ENCODE results near the gene SDSL. TPM values are rescaled to one million over a fixed set of nuclear protein-coding genes. Genes with fewer than 3 reads are reported as not detected.

SDSL gene
- polyA plus RNA-seq, 3 donors = 4.6 to 10.0 (median 6.5) TPM

- Histone ChIP-seq H3K4me2 (replicated peaks; ENCODE audit: extremely low read depth, low read length, poor library complexity, severe bottlenecking) (no peak overlapping the region), H3K79me2 (ENCODE audit: insufficient read depth, low read length) (no peaks in the 10 kb centered on the region), H3K9ac (ENCODE audit: insufficient read depth, low read length, poor library complexity, severe bottlenecking) (no peak overlapping the region), H3K4me1 (ENCODE audit: control insufficient read depth in 1 of 2, insufficient read depth in 2 of 2, low read length in 2 of 2) (peaks cover 0 to 4% of the 10 kb centered on the region in 2 donors), H4K20me1 (ENCODE audit: insufficient read depth, low read length) (no peaks in the 10 kb centered on the region), H3K27me3 (ENCODE audit: control insufficient read depth in 2 of 2, insufficient read depth in 2 of 2, low read length in 2 of 2) (peaks cover 69 to 97% of the 10 kb centered on the region in 2 donors), H3K4me3 (replicated peaks in 1 of 3; ENCODE audit: low read depth in 2 of 3, low read length in 3 of 3) (no peak overlapping the region), H3K9me3 (replicated peaks in 1 of 2; ENCODE audit: control insufficient read depth in 1 of 2, insufficient read depth in 1 of 2, low read length in 2 of 2) (peaks cover 3 to 71% of the 10 kb centered on the region in 2 donors), H3K36me3 (replicated peaks in 1 of 2; ENCODE audit: control insufficient read depth in 1 of 2, insufficient read depth in 2 of 2, low read length in 2 of 2) (no peaks in the 10 kb centered on the region), H3K27ac (ENCODE audit: low read depth in 1 of 2, low read length in 2 of 2) (no peak overlapping the region), H2AFZ (ENCODE audit: insufficient read depth, low read depth, low read length, poor library complexity, severe bottlenecking) (no peak overlapping the region)
- H3K9me3 Mint-ChIP-seq = peaks cover 0 to 14% (median 9%) of the 10 kb centered on the region in 7 donors
- 4% methylated on average over 45 of the region's 51 CpGs for WGBS (ENCODE audit: insufficient coverage)
- peaks cover 3 to 9% of the 10 kb centered on the region in 2 donors for H3K36me3 Mint-ChIP-seq
- intact Hi-C loops (cut with micrococcal nuclease) = no loop called here
- DNase-seq = no peak
- no peak for TF ChIP-seq CTCF (IDR thresholded peaks at IDR 0.05)
- peak overlapping the region in 1 of 7 donors; percentile 75 for H3K27ac Mint-ChIP-seq
- H3K4me3 Mint-ChIP-seq = peak overlapping the region in 1 of 2 donors; percentile 73
- H3K27me3 Mint-ChIP-seq (ENCODE audit: low read depth in 3 of 3) = peaks cover 90 to 98% (median 97%) of the 10 kb centered on the region in 3 donors
- peaks cover 7% of the 10 kb centered on the region for H3K4me1 Mint-ChIP-seq
Observed at GRCh38 chr12:113472191-113473121, 50.3 kb downstream of the SDSL start.

GRCh38 chr12:113473400-113473799, 51.2 kb downstream of the SDSL start:
- Histone ChIP-seq H3K27ac (ENCODE audit: low read depth in 1 of 2, low read length in 2 of 2) (no peak overlapping the region), H3K79me2 (ENCODE audit: insufficient read depth, low read length) (no peaks in the 10 kb centered on the region), H3K4me3 (replicated peaks in 1 of 3; ENCODE audit: low read depth in 2 of 3, low read length in 3 of 3) (no peak overlapping the region), H3K9me3 (replicated peaks in 1 of 2; ENCODE audit: control insufficient read depth in 1 of 2, insufficient read depth in 1 of 2, low read length in 2 of 2) (peaks cover 0 to 74% of the 10 kb centered on the region in 2 donors), H4K20me1 (ENCODE audit: insufficient read depth, low read length) (no peaks in the 10 kb centered on the region), H3K4me1 (ENCODE audit: control insufficient read depth in 1 of 2, insufficient read depth in 2 of 2, low read length in 2 of 2) (no peaks in the 10 kb centered on the region), H3K4me2 (replicated peaks; ENCODE audit: extremely low read depth, low read length, poor library complexity, severe bottlenecking) (no peak overlapping the region), H2AFZ (ENCODE audit: insufficient read depth, low read depth, low read length, poor library complexity, severe bottlenecking) (no peak overlapping the region), H3K27me3 (ENCODE audit: control insufficient read depth in 2 of 2, insufficient read depth in 2 of 2, low read length in 2 of 2) (peaks cover 68 to 97% of the 10 kb centered on the region in 2 donors), H3K9ac (ENCODE audit: insufficient read depth, low read length, poor library complexity, severe bottlenecking) (no peak overlapping the region), H3K36me3 (replicated peaks in 1 of 2; ENCODE audit: control insufficient read depth in 1 of 2, insufficient read depth in 2 of 2, low read length in 2 of 2) (no peaks in the 10 kb centered on the region)
- Mint-ChIP-seq H3K27ac (no peak overlapping the region), H3K9me3 (peaks cover 0 to 14% (median 8%) of the 10 kb centered on the region in 7 donors), H3K36me3 (peaks cover 3 to 9% of the 10 kb centered on the region in 2 donors), H3K4me1 (peaks cover 8% of the 10 kb centered on the region), H3K4me3 (peak overlapping the region in 1 of 2 donors; percentile 73), H3K27me3 (ENCODE audit: low read depth in 3 of 3) (peaks cover 92 to 98% (median 97%) of the 10 kb centered on the region in 3 donors)
- WGBS (ENCODE audit: insufficient coverage) = 15% methylated on average over 5 of the region's 6 CpGs
- intact Hi-C loops (cut with micrococcal nuclease) = no loop called here
- no peak for TF ChIP-seq CTCF (IDR thresholded peaks at IDR 0.05)
- no peak for DNase-seq

Data from CD14-positive monocyte (primary cell).